ENCODE results near the gene MITF. TPM values are rescaled to one million over a fixed set of nuclear protein-coding genes. Genes with fewer than 3 reads are reported as not detected.

Gene MITF
- total and polyA plus RNA-seq, 10 donors, result 0.83 to 11.9 (median 6.2) TPM

DNA sequence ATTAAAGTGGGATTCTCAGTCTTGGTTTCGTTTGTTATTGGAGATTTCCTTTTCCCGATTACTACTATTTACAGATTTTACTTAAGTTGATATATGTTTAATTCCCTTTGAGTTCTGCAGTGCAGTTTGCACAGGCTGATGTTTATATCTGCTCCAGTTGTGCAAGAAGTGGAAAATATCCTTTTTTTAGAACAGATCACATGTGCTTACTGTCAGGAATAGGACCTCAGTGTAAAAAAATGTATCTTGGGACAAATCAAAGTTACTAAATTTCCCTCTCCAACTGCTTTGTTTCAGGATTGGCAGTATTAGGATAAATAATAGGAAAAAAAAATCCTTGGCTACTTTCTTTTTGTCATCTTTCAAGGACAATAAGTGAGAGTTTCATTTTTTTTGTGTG is 6.9 kb downstream of the MITF start:
- no peak for TF ChIP-seq POLR2A (IDR thresholded peaks at IDR 0.05)
- TF ChIP-seq CTCF (IDR thresholded peaks at IDR 0.05 in 8 of 11, conservative IDR thresholded peaks at IDR 0.05 in 3 of 11), result no peak
- TF ChIP-seq POLR2AphosphoS5 (IDR thresholded peaks at IDR 0.05), result no peak
- H3K27me3 ChIP-seq (replicated peaks in 1 of 7), result peaks cover 0 to 7% (median 0%) of the 10 kb centered on the region in 7 donors
- H3K9me3 ChIP-seq, result no peaks in the 10 kb centered on the region
- 66 to 93% (median 82%) methylated on average over 2 of the region's 2 CpGs for WGBS, 5 donors
- intact Hi-C loops (cut with DNase I; ENCODE audit: low total_unique reads), result no loop called here
- H3K27ac ChIP-seq, result no peak overlapping the region
- H3K4me1 ChIP-seq, result peaks cover 0 to 14% (median 2%) of the 10 kb centered on the region in 6 donors
- DNase-seq, result no peak
- H3K4me3 ChIP-seq, result no peak overlapping the region
- no peaks in the 10 kb centered on the region for H3K36me3 ChIP-seq

- peaks cover 0 to 16% (median 2%) of the 10 kb centered on the region in 6 donors for H3K4me1 ChIP-seq
- H3K4me3 ChIP-seq, result no peak overlapping the region
- no peaks in the 10 kb centered on the region for H3K36me3 ChIP-seq
- TF ChIP-seq CTCF (IDR thresholded peaks at IDR 0.05 in 8 of 11, conservative IDR thresholded peaks at IDR 0.05 in 3 of 11), result no peak
- H3K9me3 ChIP-seq, result peaks cover 0 to 3% (median 0%) of the 10 kb centered on the region in 8 donors
- DNase-seq, result no peak
- no peaks in the 10 kb centered on the region for H3K27me3 ChIP-seq (replicated peaks in 1 of 7)
- intact Hi-C loops (cut with DNase I; ENCODE audit: low total_unique reads), result no loop called here
- H3K27ac ChIP-seq, result peak overlapping the region in 2 of 8 donors; percentile 3 to 30
- WGBS, 5 donors, result 33 to 72% (median 38%) methylated on average over 2 of the region's 2 CpGs
Measured at GRCh38 chr3:69747511-69748258, 8.4 kb downstream of the MITF start.

DNA sequence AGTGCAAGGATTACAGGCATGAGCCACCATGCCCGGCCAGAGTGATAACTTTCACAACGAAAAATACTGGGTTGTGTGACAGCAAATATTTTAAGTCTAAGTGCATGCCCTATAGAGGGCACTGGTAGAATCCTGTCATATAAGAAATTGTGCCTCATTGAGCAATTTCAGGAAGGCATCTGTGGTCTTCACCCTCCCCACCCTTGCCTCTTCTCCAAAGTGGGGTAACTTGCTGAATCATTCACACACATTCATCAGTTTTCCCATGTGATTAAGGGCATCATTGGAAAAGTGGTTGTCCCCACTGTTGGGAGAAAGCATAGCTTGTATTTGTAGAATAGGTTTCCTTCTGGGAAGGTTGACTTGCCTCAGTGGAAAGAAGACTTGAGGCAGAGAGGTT is 9.2 kb downstream of the MITF start:
- Histone ChIP-seq H3K27ac (peak overlapping the region in 1 of 8 donors; percentile 30), H3K9me3 (peaks cover 0 to 11% (median 3%) of the 10 kb centered on the region in 8 donors), H3K4me3 (no peak overlapping the region), H3K27me3 (replicated peaks in 1 of 7) (no peaks in the 10 kb centered on the region), H3K4me1 (peaks cover 0 to 16% (median 2%) of the 10 kb centered on the region in 6 donors), H3K36me3 (no peaks in the 10 kb centered on the region)
- DNase-seq, result no peak
- TF ChIP-seq POLR2A (IDR thresholded peaks at IDR 0.05) (no peak), POLR2AphosphoS5 (IDR thresholded peaks at IDR 0.05) (no peak), CTCF (IDR thresholded peaks at IDR 0.05 in 8 of 11, conservative IDR thresholded peaks at IDR 0.05 in 3 of 11) (no peak)
- WGBS, 5 donors, result 50 to 88% (median 66%) methylated on average over 2 of the region's 2 CpGs
- intact Hi-C loops (cut with DNase I; ENCODE audit: low total_unique reads), result no loop called here

GRCh38 chr3:69749461-69749860 is 10.2 kb downstream of the MITF start:
- peaks cover 0 to 12% (median 3%) of the 10 kb centered on the region in 8 donors for H3K9me3 ChIP-seq
- H3K36me3 ChIP-seq, result no peaks in the 10 kb centered on the region
- intact Hi-C loops (cut with DNase I; ENCODE audit: low total_unique reads), result no loop called here
- no peak overlapping the region for H3K4me3 ChIP-seq
- no peak overlapping the region for H3K27ac ChIP-seq
- DNase-seq, result no peak
- 89 to 97% (median 94%) methylated on average over 3 of the region's 3 CpGs for WGBS, 5 donors
- peaks cover 0 to 16% (median 2%) of the 10 kb centered on the region in 6 donors for H3K4me1 ChIP-seq
- no peaks in the 10 kb centered on the region for H3K27me3 ChIP-seq (replicated peaks in 1 of 7)
- TF ChIP-seq CTCF (IDR thresholded peaks at IDR 0.05 in 8 of 11, conservative IDR thresholded peaks at IDR 0.05 in 3 of 11) (no peak), POLR2A (IDR thresholded peaks at IDR 0.05) (no peak), POLR2AphosphoS5 (IDR thresholded peaks at IDR 0.05) (no peak)

Data from spleen (tissue), 11 donors.